Activated CD8-positive, alpha-beta T cell treated with anti-CD3 and anti-CD28 coated beads, Interleukin-2, amount 10 ng/mL, durations not matched to agents 7 days and 5 days (primary cell): ENCODE data around the gene KPNB1. TPM values are rescaled to one million over a fixed set of nuclear protein-coding genes. Genes with fewer than 3 reads are reported as not detected.

Source experiments
- ATAC-seq: fragments of 150-1000 bp; cut with Tn5 transposase; one replicate; pipeline ENCODE4 v1.10.0; 2021; ENCODE audit warnings: moderate library complexity
- CTCF ChIA-PET: fragments of 350-600 bp; sonication (Branson Sonifier 250); formaldehyde crosslinking; loops from one replicate; lab custom pipeline; 2021; ENCODE audit warnings: antibody characterized with exemption; lab: Charles Lee
- POLR2A ChIA-PET: fragments of 350-600 bp; sonication (Branson Sonifier 250); formaldehyde crosslinking; loops from one replicate; lab custom pipeline; 2021; ENCODE audit warnings: antibody characterized with exemption; lab: Charles Lee
- DNase-seq: peaks from one replicate; pipeline ENCODE4 v3.0.0-alpha.2; 2020
- H3K27ac Mint-ChIP-seq: one replicate; pipeline ENCODE4 v1.8.0; 2021; ENCODE audit warnings: mild to moderate bottlenecking, mixed read lengths
- H3K27me3 Mint-ChIP-seq: one replicate; pipeline ENCODE4 v1.8.0; 2021; ENCODE audit warnings: low read depth, mixed read lengths
- H3K36me3 Mint-ChIP-seq: one replicate; pipeline ENCODE4 v1.8.0; 2021; ENCODE audit warnings: low read depth, mixed read lengths
- H3K4me1 Mint-ChIP-seq: one replicate; pipeline ENCODE4 v1.8.0; 2021; ENCODE audit warnings: low read depth, mixed read lengths
- H3K4me3 Mint-ChIP-seq: one replicate; pipeline ENCODE4 v1.8.0; 2021; ENCODE audit warnings: mild to moderate bottlenecking, mixed read lengths
- H3K9me3 Mint-ChIP-seq: one replicate; pipeline ENCODE4 v1.8.0; 2022; ENCODE audit warnings: mixed read lengths; ENCODE audit not compliant: insufficient read depth
- total RNA-seq, 2 experiments: library from RNA; stranded (reverse); gene quantifications; one replicate each; pipeline ENCODE4 v1.2.3, GENCODE V29; 2021

KPNB1 gene
- total RNA-seq, 2 experiments from 2014 or later: 413 to 427 TPM

- DNase-seq: no peak
- Mint-ChIP-seq H3K27me3 (no peaks in the 10 kb centered on the region), H3K27ac (peak overlapping the region; percentile 88), H3K4me1 (peaks cover 82% of the 10 kb centered on the region), H3K36me3 (no peaks in the 10 kb centered on the region), H3K4me3 (peak overlapping the region; percentile 53), H3K9me3 (no peaks in the 10 kb centered on the region)
- no peak for ATAC-seq
- CTCF ChIA-PET: interaction anchor here (0.7 to 2.4 kb wide), 5 partner anchors 10 to 71 kb away, joined by 3 to 17 read pairs (median 3); partner anchors contain the start of gene TBX21
- POLR2A ChIA-PET: interaction anchor here (0.6 to 1.9 kb wide), 4 partner anchors 11 to 20 kb away, joined by 3 to 13 read pairs (median 4); partner anchors contain the start of gene TBX21
These were observed 72.0 kb downstream of the KPNB1 start for GRCh38 chr17:47721725-47722124.

GRCh38 chr17:47724705-47725104 lies 75.0 kb downstream of the KPNB1 start:
- ATAC-seq (no peak), DNase-seq (no peak)
- POLR2A ChIA-PET: interaction anchor here (1.8 kb wide), 1 partner anchor 23 kb away, joined by 6 read pairs; no protein-coding TSS in a partner anchor
- Mint-ChIP-seq H3K27ac (peak overlapping the region; percentile 60), H3K27me3 (no peaks in the 10 kb centered on the region), H3K9me3 (no peaks in the 10 kb centered on the region), H3K4me1 (peaks cover 78% of the 10 kb centered on the region), H3K36me3 (no peaks in the 10 kb centered on the region), H3K4me3 (no peak overlapping the region)
- CTCF ChIA-PET: interaction anchor here (12.9 to 24.5 kb wide), 2 partner anchors 8 to 22 kb away, joined by 92 to 474 read pairs; no protein-coding TSS in a partner anchor

- Mint-ChIP-seq H3K9me3 (no peaks in the 10 kb centered on the region), H3K4me1 (peaks cover 78% of the 10 kb centered on the region), H3K27me3 (no peaks in the 10 kb centered on the region), H3K36me3 (no peaks in the 10 kb centered on the region), H3K27ac (peak overlapping the region; percentile 60), H3K4me3 (no peak overlapping the region)
- ATAC-seq: no peak
- ChIA-PET POLR2A (interaction anchor here (1.8 kb wide), 1 partner anchor 24 kb away, joined by 6 read pairs; no protein-coding TSS in a partner anchor), CTCF (interaction anchor here (12.9 to 24.5 kb wide), 2 partner anchors 9 to 23 kb away, joined by 92 to 474 read pairs; no protein-coding TSS in a partner anchor)
- DNase-seq: no peak
These were observed 75.9 kb downstream of the KPNB1 start for GRCh38 chr17:47725446-47726111.

- H3K9me3 Mint-ChIP-seq: no peaks in the 10 kb centered on the region
- POLR2A ChIA-PET: interaction anchor here (0.8 kb wide), 1 partner anchor 9 kb away, joined by 3 read pairs; no protein-coding TSS in a partner anchor
- CTCF ChIA-PET: interaction anchor here (12.9 to 24.5 kb wide), 2 partner anchors 10 to 24 kb away, joined by 92 to 474 read pairs; no protein-coding TSS in a partner anchor
- no peak for DNase-seq
- no peak for ATAC-seq
- H3K4me1 Mint-ChIP-seq: peaks cover 78% of the 10 kb centered on the region
- no peak overlapping the region for H3K4me3 Mint-ChIP-seq
- no peaks in the 10 kb centered on the region for H3K27me3 Mint-ChIP-seq
- H3K36me3 Mint-ChIP-seq: no peaks in the 10 kb centered on the region
- H3K27ac Mint-ChIP-seq: peak overlapping the region; percentile 61
These were observed 77.3 kb downstream of the KPNB1 start for GRCh38 chr17:47726796-47727703.

GRCh38 chr17:47727704-47728036 lies 78.0 kb downstream of the KPNB1 start:
- ATAC-seq: no peak
- H3K4me3 Mint-ChIP-seq: no peak overlapping the region
- no peak overlapping the region for H3K27ac Mint-ChIP-seq
- POLR2A ChIA-PET: no interaction called here
- CTCF ChIA-PET: interaction anchor here (12.9 to 24.5 kb wide), 2 partner anchors 11 to 25 kb away, joined by 92 to 474 read pairs; no protein-coding TSS in a partner anchor
- H3K27me3 Mint-ChIP-seq: no peaks in the 10 kb centered on the region
- peaks cover 83% of the 10 kb centered on the region for H3K4me1 Mint-ChIP-seq
- no peak for DNase-seq
- no peaks in the 10 kb centered on the region for H3K9me3 Mint-ChIP-seq
- no peaks in the 10 kb centered on the region for H3K36me3 Mint-ChIP-seq

- ChIA-PET CTCF (interaction anchor here (12.9 to 24.5 kb wide), 2 partner anchors 11 to 26 kb away, joined by 92 to 474 read pairs; no protein-coding TSS in a partner anchor), POLR2A (no interaction called here)
- H3K27me3 Mint-ChIP-seq: no peaks in the 10 kb centered on the region
- no peak for ATAC-seq
- H3K36me3 Mint-ChIP-seq: no peaks in the 10 kb centered on the region
- H3K27ac Mint-ChIP-seq: peak overlapping the region; percentile 58
- no peaks in the 10 kb centered on the region for H3K9me3 Mint-ChIP-seq
- H3K4me3 Mint-ChIP-seq: no peak overlapping the region
- no peak for DNase-seq
- H3K4me1 Mint-ChIP-seq: peaks cover 86% of the 10 kb centered on the region
These were observed 78.6 kb downstream of the KPNB1 start for GRCh38 chr17:47728214-47728877.

- peaks cover 86% of the 10 kb centered on the region for H3K4me1 Mint-ChIP-seq
- POLR2A ChIA-PET: no interaction called here
These were observed 79.8 kb downstream of the KPNB1 start for GRCh38 chr17:47729476-47729875.

GRCh38 chr17:47730681-47731080 lies 81.0 kb downstream of the KPNB1 start:
- POLR2A ChIA-PET: interaction anchor here (0.6 to 3.9 kb wide), 5 partner anchors 10 to 330 kb away, joined by 3 to 34 read pairs (median 9); no protein-coding TSS in a partner anchor
- no peaks in the 10 kb centered on the region for H3K9me3 Mint-ChIP-seq

More at GRCh38 chr17:47729476-47729875, 79.8 kb downstream of the KPNB1 start:
- Mint-ChIP-seq H3K36me3 (no peaks in the 10 kb centered on the region), H3K27me3 (no peaks in the 10 kb centered on the region), H3K4me3 (no peak overlapping the region), H3K27ac (peak overlapping the region; percentile 57), H3K9me3 (no peaks in the 10 kb centered on the region)
- DNase-seq: no peak
- ATAC-seq: no peak
- CTCF ChIA-PET: interaction anchor here (1.0 to 24.5 kb wide), 4 partner anchors 12 to 72 kb away, joined by 3 to 474 read pairs (median 48); no protein-coding TSS in a partner anchor

GRCh38 chr17:47731396-47731795 lies 81.7 kb downstream of the KPNB1 start:
- DNase-seq: no peak
- ChIA-PET POLR2A (interaction anchor here (1.3 to 3.9 kb wide), 4 partner anchors 10 to 30 kb away, joined by 3 to 34 read pairs (median 18); no protein-coding TSS in a partner anchor), CTCF (interaction anchor here (1.4 to 24.5 kb wide), 5 partner anchors 10 to 81 kb away, joined by 3 to 474 read pairs (median 17); no protein-coding TSS in a partner anchor)
- peaks cover 4% of the 10 kb centered on the region for H3K36me3 Mint-ChIP-seq
- H3K9me3 Mint-ChIP-seq: no peaks in the 10 kb centered on the region
- H3K4me3 Mint-ChIP-seq: no peak overlapping the region
- H3K27me3 Mint-ChIP-seq: no peaks in the 10 kb centered on the region
- ATAC-seq: no peak
- peaks cover 85% of the 10 kb centered on the region for H3K4me1 Mint-ChIP-seq
- peak overlapping the region; percentile 51 for H3K27ac Mint-ChIP-seq

More at GRCh38 chr17:47730681-47731080, 81.0 kb downstream of the KPNB1 start:
- DNase-seq: no peak
- no peak for ATAC-seq
- no peaks in the 10 kb centered on the region for H3K27me3 Mint-ChIP-seq
- peaks cover 86% of the 10 kb centered on the region for H3K4me1 Mint-ChIP-seq
- peaks cover 1% of the 10 kb centered on the region for H3K36me3 Mint-ChIP-seq
- H3K4me3 Mint-ChIP-seq: no peak overlapping the region
- H3K27ac Mint-ChIP-seq: peak overlapping the region; percentile 31
- CTCF ChIA-PET: interaction anchor here (1.0 to 24.5 kb wide), 6 partner anchors 9 to 80 kb away, joined by 3 to 474 read pairs (median 10); no protein-coding TSS in a partner anchor

- Mint-ChIP-seq H3K36me3 (peaks cover 12% of the 10 kb centered on the region), H3K4me1 (peaks cover 85% of the 10 kb centered on the region), H3K9me3 (no peaks in the 10 kb centered on the region), H3K27me3 (no peaks in the 10 kb centered on the region), H3K4me3 (peak overlapping the region; percentile 68), H3K27ac (peak overlapping the region; percentile 87)
- CTCF ChIA-PET: interaction anchor here (0.8 to 24.5 kb wide), 13 partner anchors 9 to 238 kb away, joined by 3 to 474 read pairs (median 5); partner anchors contain the start of genes CDK5RAP3 and KPNB1
- no peak for DNase-seq
- no peak for ATAC-seq
- POLR2A ChIA-PET: interaction anchor here (0.6 to 3.9 kb wide), 16 partner anchors 8 to 90 kb away, joined by 3 to 34 read pairs (median 5); partner anchors contain the start of gene KPNB1
These were observed 82.8 kb downstream of the KPNB1 start for GRCh38 chr17:47732399-47733046.
